Nephron progenitor cell (in vitro differentiated cells): ENCODE measurements around the gene MROH8.
A peak's percentile ranks its signal among the peaks of the same experiment; 100 is the strongest.

Experiments used
- DNase-seq: peaks from one replicate; pipeline ENCODE4 v3.0.0; 2021
- H3K27ac Mint-ChIP-seq: 2 replicates; pipeline ENCODE4 v1.8.0; 2021; ENCODE audit warnings: mild to moderate bottlenecking, moderate library complexity, mixed read lengths
- H3K27me3 Mint-ChIP-seq: 2 replicates; pipeline ENCODE4 v1.8.0; 2021; ENCODE audit warnings: mild to moderate bottlenecking, low read depth, mixed read lengths; ENCODE audit not compliant: poor library complexity
- H3K36me3 Mint-ChIP-seq: 2 replicates; pipeline ENCODE4 v1.8.0; 2021; ENCODE audit warnings: low read depth, mixed read lengths
- H3K4me1 Mint-ChIP-seq: 2 replicates; pipeline ENCODE4 v1.8.0; 2021; ENCODE audit warnings: mixed read lengths
- H3K4me3 Mint-ChIP-seq: 2 replicates; pipeline ENCODE4 v1.8.0; 2021; ENCODE audit warnings: mild to moderate bottlenecking, moderate library complexity, mixed read lengths
- H3K9me3 Mint-ChIP-seq: 2 replicates; pipeline ENCODE4 v1.8.0; 2021; ENCODE audit warnings: mild to moderate bottlenecking, moderate library complexity, mixed read lengths
- TF ChIP-seq, protein P1 (sequence below): fragments of 200-600 bp; sonication (generic); IDR thresholded peaks from 2 replicates; pipeline ENCODE4 v1.5.0; 2021; ENCODE audit warnings: antibody characterized with exemption

MROH8 gene

GRCh38 chr20:37222086-37222485, 42.7 kb upstream of the MROH8 start:
- H3K4me3 Mint-ChIP-seq = no peak overlapping the region
- peaks cover 54% of the 10 kb centered on the region for H3K36me3 Mint-ChIP-seq
- DNase-seq = no peak
- peaks cover under 1% of the 10 kb centered on the region for H3K4me1 Mint-ChIP-seq
- TF ChIP-seq, protein P1, sequence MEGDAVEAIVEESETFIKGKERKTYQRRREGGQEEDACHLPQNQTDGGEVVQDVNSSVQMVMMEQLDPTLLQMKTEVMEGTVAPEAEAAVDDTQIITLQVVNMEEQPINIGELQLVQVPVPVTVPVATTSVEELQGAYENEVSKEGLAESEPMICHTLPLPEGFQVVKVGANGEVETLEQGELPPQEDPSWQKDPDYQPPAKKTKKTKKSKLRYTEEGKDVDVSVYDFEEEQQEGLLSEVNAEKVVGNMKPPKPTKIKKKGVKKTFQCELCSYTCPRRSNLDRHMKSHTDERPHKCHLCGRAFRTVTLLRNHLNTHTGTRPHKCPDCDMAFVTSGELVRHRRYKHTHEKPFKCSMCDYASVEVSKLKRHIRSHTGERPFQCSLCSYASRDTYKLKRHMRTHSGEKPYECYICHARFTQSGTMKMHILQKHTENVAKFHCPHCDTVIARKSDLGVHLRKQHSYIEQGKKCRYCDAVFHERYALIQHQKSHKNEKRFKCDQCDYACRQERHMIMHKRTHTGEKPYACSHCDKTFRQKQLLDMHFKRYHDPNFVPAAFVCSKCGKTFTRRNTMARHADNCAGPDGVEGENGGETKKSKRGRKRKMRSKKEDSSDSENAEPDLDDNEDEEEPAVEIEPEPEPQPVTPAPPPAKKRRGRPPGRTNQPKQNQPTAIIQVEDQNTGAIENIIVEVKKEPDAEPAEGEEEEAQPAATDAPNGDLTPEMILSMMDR = no peak
- H3K9me3 Mint-ChIP-seq = no peaks in the 10 kb centered on the region
- H3K27me3 Mint-ChIP-seq = no peaks in the 10 kb centered on the region
- peak overlapping the region; percentile 61 for H3K27ac Mint-ChIP-seq

DNA sequence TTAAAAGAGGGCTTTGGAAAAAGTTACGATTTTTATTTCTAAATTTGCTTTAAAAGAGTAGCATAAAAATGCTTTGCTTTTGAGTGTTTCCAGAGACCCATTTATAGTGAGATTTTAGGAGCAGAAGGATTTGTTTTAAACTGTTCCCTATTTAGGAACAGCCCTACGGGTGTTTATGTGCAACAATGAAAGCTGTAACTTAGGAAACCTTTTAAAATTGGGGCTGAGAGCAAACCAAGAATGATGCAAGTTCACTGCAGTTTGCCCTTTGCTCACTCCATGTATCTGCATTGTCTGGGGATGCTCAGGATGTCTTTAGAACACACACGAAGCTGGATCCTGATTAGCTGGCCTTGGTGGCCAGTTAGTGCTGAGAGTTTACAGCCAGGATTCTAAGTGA, 41.4 kb upstream of the MROH8 start:
- no peak for DNase-seq
- no peak overlapping the region for H3K27ac Mint-ChIP-seq

GRCh38 chr20:37219751-37220668, 40.7 kb upstream of the MROH8 start:
- H3K4me1 Mint-ChIP-seq = no peaks in the 10 kb centered on the region
- H3K27me3 Mint-ChIP-seq = no peaks in the 10 kb centered on the region
- peaks cover 61% of the 10 kb centered on the region for H3K36me3 Mint-ChIP-seq
- H3K27ac Mint-ChIP-seq = peak overlapping the region; percentile 1
- H3K4me3 Mint-ChIP-seq = no peak overlapping the region
- TF ChIP-seq, protein P1 = no peak
- no peaks in the 10 kb centered on the region for H3K9me3 Mint-ChIP-seq
- DNase-seq = no peak

More for the DNA sequence above, 41.4 kb upstream of the MROH8 start:
- no peaks in the 10 kb centered on the region for H3K4me1 Mint-ChIP-seq
- H3K36me3 Mint-ChIP-seq = peaks cover 61% of the 10 kb centered on the region
- TF ChIP-seq, protein P1 = no peak
- no peaks in the 10 kb centered on the region for H3K27me3 Mint-ChIP-seq
- no peak overlapping the region for H3K4me3 Mint-ChIP-seq
- no peaks in the 10 kb centered on the region for H3K9me3 Mint-ChIP-seq

DNA sequence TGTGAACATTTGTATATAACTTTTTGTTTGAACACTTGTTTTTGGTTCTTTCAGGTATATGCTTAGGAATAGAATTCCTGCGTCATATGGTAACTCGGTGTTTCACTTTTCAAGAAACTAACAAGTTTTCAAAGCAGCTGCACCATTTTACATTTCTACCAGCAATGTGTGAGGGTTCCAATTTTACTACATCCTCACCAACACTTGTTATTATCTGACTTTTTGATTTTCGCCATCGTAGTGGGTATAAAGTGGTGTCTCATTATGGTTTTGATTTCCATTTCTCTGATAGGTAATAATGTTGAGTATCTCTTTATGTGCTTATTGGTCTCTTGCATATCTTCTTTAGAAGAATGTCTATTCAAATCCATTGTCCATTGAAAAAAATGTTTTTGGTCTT, 39.6 kb upstream of the MROH8 start:
- no peaks in the 10 kb centered on the region for H3K4me1 Mint-ChIP-seq

DNA sequence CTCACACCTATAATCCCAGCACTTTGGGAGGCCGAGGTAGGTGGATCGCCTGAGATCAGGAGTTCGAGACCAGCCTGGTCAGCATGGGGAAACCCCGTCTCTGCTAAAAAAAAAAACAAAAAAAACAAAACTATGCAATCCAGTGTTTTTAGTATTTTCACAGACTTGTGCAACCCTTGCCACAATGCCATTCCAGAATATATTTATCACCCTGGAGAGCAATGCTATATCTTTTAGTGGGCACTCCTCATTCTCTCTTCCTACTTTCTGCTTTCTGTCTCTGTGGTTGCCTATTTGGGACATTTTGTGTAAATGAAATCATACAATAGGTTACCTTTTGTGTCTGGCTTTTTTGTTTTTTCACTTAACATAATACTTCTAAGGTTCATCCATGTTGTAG, 39.1 kb upstream of the MROH8 start:
- Mint-ChIP-seq H3K9me3 (no peaks in the 10 kb centered on the region), H3K27ac (no peak overlapping the region), H3K4me1 (no peaks in the 10 kb centered on the region), H3K36me3 (peaks cover 60% of the 10 kb centered on the region), H3K27me3 (no peaks in the 10 kb centered on the region), H3K4me3 (no peak overlapping the region)
- TF ChIP-seq, protein P1 = no peak
- DNase-seq = no peak

More for the DNA sequence above, 39.6 kb upstream of the MROH8 start:
- no peaks in the 10 kb centered on the region for H3K9me3 Mint-ChIP-seq
- no peak overlapping the region for H3K27ac Mint-ChIP-seq
- no peaks in the 10 kb centered on the region for H3K27me3 Mint-ChIP-seq
- peaks cover 60% of the 10 kb centered on the region for H3K36me3 Mint-ChIP-seq
- H3K4me3 Mint-ChIP-seq = no peak overlapping the region
- no peak for DNase-seq
- TF ChIP-seq, protein P1 = no peak
